Measurements from ENCODE around the gene RGN.

GRCh38 chrX:47138171-47138570 lies 59.9 kb downstream of the RGN start:
- TF ChIP-seq CTCF (IDR thresholded peaks at IDR 0.05; ENCODE audit: low read depth, low read length) (no peak), EZH2phosphoT487 (IDR thresholded peaks at IDR 0.05; ENCODE audit: low read depth) (no peak)
